Activated T-helper 1 cell treated with Interleukin-2 at 50 U/mL for 16 hours (primary cell): ENCODE results near the gene CALCOCO1.

Source experiments
- DNase-seq: peaks from one replicate; pipeline ENCODE4 v3.0.0-alpha.2; 2020; ENCODE audit warnings: low read depth

Gene CALCOCO1

GRCh38 chr12:53752192-53752601, 24.9 kb upstream of the CALCOCO1 start:
- DNase-seq: no peak

- DNase-seq: no peak
Measured at GRCh38 chr12:53751336-53752191, 24.3 kb upstream of the CALCOCO1 start, which contains the start of gene CISTR. Gene CISTR (minus strand): TSS chr12:53751979.

GRCh38 chr12:53750812-53751335, 23.6 kb upstream of the CALCOCO1 start:
- DNase-seq: no peak

GRCh38 chr12:53749986-53750811, 22.9 kb upstream of the CALCOCO1 start:
- no peak for DNase-seq

GRCh38 chr12:53748072-53748840, 21.0 kb upstream of the CALCOCO1 start:
- no peak for DNase-seq

GRCh38 chr12:53747095-53747494, 19.8 kb upstream of the CALCOCO1 start:
- DNase-seq: no peak

- DNase-seq: peak; percentile 76
Measured at GRCh38 chr12:53746592-53747092, 19.4 kb upstream of the CALCOCO1 start.

GRCh38 chr12:53744751-53745150, 17.5 kb upstream of the CALCOCO1 start:
- DNase-seq: no peak

GRCh38 chr12:53744130-53744441, 16.8 kb upstream of the CALCOCO1 start:
- no peak for DNase-seq

GRCh38 chr12:53743266-53744129, 16.2 kb upstream of the CALCOCO1 start:
- DNase-seq: peak; percentile 36

GRCh38 chr12:53740130-53740491, 12.9 kb upstream of the CALCOCO1 start:
- no peak for DNase-seq

GRCh38 chr12:53739214-53740129, 12.2 kb upstream of the CALCOCO1 start:
- DNase-seq: no peak

GRCh38 chr12:53738406-53739213, 11.4 kb upstream of the CALCOCO1 start:
- no peak for DNase-seq

- DNase-seq: no peak
Measured at GRCh38 chr12:53737951-53738405, 10.7 kb upstream of the CALCOCO1 start.

GRCh38 chr12:53737093-53737808, 10.0 kb upstream of the CALCOCO1 start:
- DNase-seq: no peak

GRCh38 chr12:53736592-53736991, 9.3 kb upstream of the CALCOCO1 start:
- no peak for DNase-seq

GRCh38 chr12:53735556-53735955, 8.3 kb upstream of the CALCOCO1 start:
- DNase-seq: no peak

- DNase-seq: no peak
Measured at GRCh38 chr12:53734425-53734824, 7.2 kb upstream of the CALCOCO1 start.
